Retina (tissue), 1 donor: ENCODE data around the gene CCDC33.

Source experiments
- DNase-seq: peaks from one replicate; pipeline ENCODE4 v3.0.0-alpha.2; 2016

Gene CCDC33

GRCh38 chr15:74369084-74369745, 133.1 kb downstream of the CCDC33 start:
- DNase-seq = no peak

GRCh38 chr15:74369756-74370155, 133.6 kb downstream of the CCDC33 start:
- DNase-seq = no peak

- DNase-seq = no peak
Observed at GRCh38 chr15:74370471-74370870, 134.3 kb downstream of the CCDC33 start.

- DNase-seq = no peak
Observed at GRCh38 chr15:74373056-74373650, 137.0 kb downstream of the CCDC33 start.

GRCh38 chr15:74373731-74374647, 137.9 kb downstream of the CCDC33 start:
- peak; percentile 96 for DNase-seq

- DNase-seq = no peak
Observed at GRCh38 chr15:74374648-74375302, 138.6 kb downstream of the CCDC33 start.

- peak; percentile 75 for DNase-seq
Observed at GRCh38 chr15:74375303-74375693, 139.2 kb downstream of the CCDC33 start.

GRCh38 chr15:74376226-74376625, 140.1 kb downstream of the CCDC33 start:
- no peak for DNase-seq

GRCh38 chr15:74376825-74377581, 140.9 kb downstream of the CCDC33 start:
- DNase-seq = no peak

- no peak for DNase-seq
Observed at GRCh38 chr15:74377831-74378766, 142.0 kb downstream of the CCDC33 start.

GRCh38 chr15:74378848-74379247, 142.7 kb downstream of the CCDC33 start:
- no peak for DNase-seq

GRCh38 chr15:74380361-74381189, 144.4 kb downstream of the CCDC33 start:
- no peak for DNase-seq

GRCh38 chr15:74381190-74381453, 145.0 kb downstream of the CCDC33 start:
- DNase-seq = no peak

GRCh38 chr15:74381481-74381880, 145.4 kb downstream of the CCDC33 start:
- no peak for DNase-seq

GRCh38 chr15:74382004-74382816, 146.1 kb downstream of the CCDC33 start:
- peak; percentile 88 for DNase-seq

- DNase-seq = no peak
Observed at GRCh38 chr15:74383286-74383685, 147.2 kb downstream of the CCDC33 start.

- DNase-seq = no peak
Observed at GRCh38 chr15:74383695-74384565, 147.8 kb downstream of the CCDC33 start.

- no peak for DNase-seq
Observed at GRCh38 chr15:74384566-74384880, 148.4 kb downstream of the CCDC33 start.
